Brain microvascular endothelial cell (primary cell): ENCODE data around the gene ADH4.

Experiments used
- DNase-seq: peaks from one replicate; pipeline ENCODE4 v3.0.0-alpha.2; 2020
- H3K27ac ChIP-seq: fragments of 250-450 bp; sonication (Bioruptor Pico); 2 replicates; pipeline ENCODE4 v1.5.1; 2020; ENCODE audit warnings: mild to moderate bottlenecking, moderate library complexity
- H3K27me3 ChIP-seq: fragments of 250-450 bp; sonication (Bioruptor Pico); replicated peaks from 2 replicates; pipeline ENCODE4 v1.5.1; 2020; ENCODE audit warnings: mild to moderate bottlenecking
- H3K36me3 ChIP-seq: fragments of 250-450 bp; sonication (Bioruptor Pico); replicated peaks from 2 replicates; pipeline ENCODE4 v1.5.1; 2020; ENCODE audit warnings: mild to moderate bottlenecking
- H3K4me3 ChIP-seq: 2 replicates; pipeline ENCODE4 v1.5.1; 2011; ENCODE audit warnings: low read depth, mild to moderate bottlenecking, control low read depth, low read length, moderate library complexity
- in situ Hi-C: cut with HindIII; loops from 2 replicates; pipeline ENCODE4 v1.10.0; 2017; ENCODE audit warnings: low sequenced_read_pairs, low pct_ligation_motif_present
- TF ChIP-seq, protein P1 (sequence below): IDR thresholded peaks from 2 replicates; pipeline ENCODE4 v1.5.1; 2011; ENCODE audit warnings: low read depth, mild to moderate bottlenecking, moderate library complexity, low read length, control low read depth, inconsistent platforms; ENCODE audit errors: missing control alignments

ADH4 gene

DNA sequence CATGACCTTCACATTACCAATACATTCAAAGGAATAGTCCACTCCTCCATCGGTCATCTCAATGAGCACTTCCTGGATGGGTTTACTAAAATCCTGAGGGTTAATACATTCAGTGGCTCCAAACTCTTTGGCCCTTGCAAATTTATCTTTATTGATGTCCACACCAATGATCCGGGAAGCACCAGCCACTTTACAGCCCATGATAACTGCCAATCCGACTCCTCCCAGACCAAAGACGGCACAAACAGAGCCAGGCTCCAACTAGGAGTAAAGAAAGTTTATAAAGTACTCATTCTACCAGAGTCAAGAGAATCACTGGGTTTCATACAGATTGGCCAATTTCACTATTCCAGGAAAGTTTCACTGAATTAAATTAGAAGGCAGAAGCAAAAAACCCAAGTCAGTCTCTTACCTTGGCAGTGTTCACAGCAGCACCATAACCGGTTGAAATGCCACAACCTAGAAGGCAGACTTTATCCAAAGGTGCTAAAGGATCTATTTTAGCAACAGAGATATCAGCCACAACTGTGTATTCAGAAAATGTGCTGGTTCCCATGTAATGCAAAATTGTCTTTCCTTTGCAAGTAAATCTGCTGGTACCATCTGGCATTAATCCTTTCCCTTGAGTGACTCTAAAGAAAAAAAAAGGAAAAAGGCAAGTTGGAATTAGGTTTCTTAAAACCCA, 67.7 kb downstream of the ADH4 start:
- in situ Hi-C loops: no loop called here
- no peak overlapping the region for H3K4me3 ChIP-seq
- no peaks in the 10 kb centered on the region for H3K27me3 ChIP-seq
- TF ChIP-seq, protein P1, sequence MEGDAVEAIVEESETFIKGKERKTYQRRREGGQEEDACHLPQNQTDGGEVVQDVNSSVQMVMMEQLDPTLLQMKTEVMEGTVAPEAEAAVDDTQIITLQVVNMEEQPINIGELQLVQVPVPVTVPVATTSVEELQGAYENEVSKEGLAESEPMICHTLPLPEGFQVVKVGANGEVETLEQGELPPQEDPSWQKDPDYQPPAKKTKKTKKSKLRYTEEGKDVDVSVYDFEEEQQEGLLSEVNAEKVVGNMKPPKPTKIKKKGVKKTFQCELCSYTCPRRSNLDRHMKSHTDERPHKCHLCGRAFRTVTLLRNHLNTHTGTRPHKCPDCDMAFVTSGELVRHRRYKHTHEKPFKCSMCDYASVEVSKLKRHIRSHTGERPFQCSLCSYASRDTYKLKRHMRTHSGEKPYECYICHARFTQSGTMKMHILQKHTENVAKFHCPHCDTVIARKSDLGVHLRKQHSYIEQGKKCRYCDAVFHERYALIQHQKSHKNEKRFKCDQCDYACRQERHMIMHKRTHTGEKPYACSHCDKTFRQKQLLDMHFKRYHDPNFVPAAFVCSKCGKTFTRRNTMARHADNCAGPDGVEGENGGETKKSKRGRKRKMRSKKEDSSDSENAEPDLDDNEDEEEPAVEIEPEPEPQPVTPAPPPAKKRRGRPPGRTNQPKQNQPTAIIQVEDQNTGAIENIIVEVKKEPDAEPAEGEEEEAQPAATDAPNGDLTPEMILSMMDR: no peak
- no peak overlapping the region for H3K27ac ChIP-seq
- H3K36me3 ChIP-seq: peaks cover 70% of the 10 kb centered on the region
- no peak for DNase-seq

DNA sequence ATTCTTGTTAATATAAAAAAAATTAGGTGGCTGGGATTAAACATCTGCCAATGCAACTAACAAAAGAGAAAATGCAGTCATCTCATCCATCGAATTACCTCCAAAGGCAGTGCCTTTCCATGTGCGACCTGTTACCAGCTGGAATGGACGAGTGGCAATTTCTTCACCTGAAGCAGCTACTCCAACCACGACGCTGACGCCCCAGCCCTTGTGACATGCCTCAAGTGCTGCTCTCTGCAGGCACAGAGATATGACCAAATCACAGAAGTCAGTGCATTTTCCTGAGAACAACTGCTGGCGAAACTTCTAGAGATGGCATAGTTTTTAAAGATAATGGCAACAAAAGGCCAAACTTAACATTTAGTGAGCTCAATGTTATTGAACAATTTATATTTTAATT, 69.3 kb downstream of the ADH4 start:
- Histone ChIP-seq H3K27ac (no peak overlapping the region), H3K36me3 (peaks cover 60% of the 10 kb centered on the region)

More for the DNA sequence above, 69.3 kb downstream of the ADH4 start:
- Histone ChIP-seq H3K4me3 (no peak overlapping the region), H3K27me3 (no peaks in the 10 kb centered on the region)
- TF ChIP-seq, protein P1: no peak
- in situ Hi-C loops: no loop called here
- no peak for DNase-seq
